GM12878 (cell line): ENCODE data around the gene PSENEN. TPM values are rescaled to one million over a fixed set of nuclear protein-coding genes. Genes with fewer than 3 reads are reported as not detected.

ENCODE experiments used
- ATF7 ChIP-seq: fragments of 450-650 bp; IDR thresholded peaks from 2 replicates; pipeline ENCODE4 v1.6.1; 2016; ENCODE audit warnings: low read depth, mild to moderate bottlenecking
- CHD2 ChIP-seq: IDR thresholded peaks from 2 replicates; pipeline ENCODE4 v1.6.1; 2011; ENCODE audit warnings: low read depth, low read length, improper control_type of control experiment, borderline replicate concordance
- GABPA ChIP-seq: IDR thresholded peaks from 2 replicates; pipeline ENCODE4 v1.6.1; 2014; ENCODE audit warnings: antibody characterized with exemption, low read depth, mild to moderate bottlenecking, inconsistent platforms
- HCFC1 ChIP-seq: fragments of 150-350 bp; IDR thresholded peaks from 2 replicates; pipeline ENCODE4 v1.6.1; 2014; ENCODE audit warnings: low read length
- IKZF1 ChIP-seq: fragments of 450-650 bp; conservative IDR thresholded peaks from 2 replicates; pipeline ENCODE4 v1.6.1; 2017; ENCODE audit warnings: antibody characterized with exemption, mild to moderate bottlenecking
- MEF2B ChIP-seq: fragments of 450-650 bp; IDR thresholded peaks from 2 replicates; pipeline ENCODE4 v1.6.1; 2018; ENCODE audit warnings: mild to moderate bottlenecking, moderate library complexity; ENCODE audit not compliant: partially characterized antibody, poor library complexity, severe bottlenecking
- NR2C1 ChIP-seq: fragments of 450-650 bp; IDR thresholded peaks from 2 replicates; pipeline ENCODE4 v1.6.1; 2017; ENCODE audit warnings: antibody characterized with exemption, mild to moderate bottlenecking, moderate library complexity
- NRF1 ChIP-seq: conservative IDR thresholded peaks from 2 replicates; pipeline ENCODE4 v1.6.1; 2011; ENCODE audit warnings: mild to moderate bottlenecking, low read depth, low read length, improper control_type of control experiment
- POLR2A ChIP-seq: IDR thresholded peaks from 2 replicates; pipeline ENCODE4 v1.6.1; 2011; ENCODE audit warnings: low read depth, mild to moderate bottlenecking, low read length
- SP1 ChIP-seq: IDR thresholded peaks from one replicate; pipeline ENCODE4 v1.6.1; 2011; ENCODE audit warnings: low read depth, low read length
- SPI1 ChIP-seq: IDR thresholded peaks from 2 replicates; pipeline ENCODE4 v1.6.1; 2011; ENCODE audit warnings: low read depth, mild to moderate bottlenecking, low read length, moderate library complexity, borderline replicate concordance; ENCODE audit not compliant: insufficient read depth
- STAT1 ChIP-seq: fragments of 450-650 bp; conservative IDR thresholded peaks from 2 replicates; pipeline ENCODE4 v1.6.1; 2014; ENCODE audit warnings: antibody characterized with exemption, mild to moderate bottlenecking
- polyA plus RNA-seq, 11 experiments: library from polyadenylated mRNA; depleted of rRNA in 4 of 11; unstranded in 6 of 11; stranded (reverse) in 5 of 11; fragments of >200 nt; fragmentation: Nextera tagmentation in 4 of 11; fragmentation: Illumina TruSeq in 1 of 11; extraction: Ambion mirVana in 4 of 11; extraction: Trizol in 1 of 11; gene quantifications; 1 replicate in 1 of 11; 2 replicates in 10 of 11; pipeline versions ENCODE4 v1.2.1 to v1.2.3, GENCODE V29; 2011 to 2016; ENCODE audit warnings: inconsistent platforms in 2 of 11, missing spikeins in 2 of 11, low read depth in 1 of 11
- total RNA-seq, 4 experiments: library from RNA; depleted of rRNA in 3 of 4; stranded (reverse); fragments of >200 nt in 3 of 4; fragmentation: Illumina TruSeq in 1 of 4; extraction: Trizol in 1 of 4; gene quantifications; 2 replicates each; pipeline versions ENCODE4 v1.2.1 to v1.2.3, GENCODE V29; 2013 to 2021
- TF ChIP-seq, protein P1 (sequence below): IDR thresholded peaks from 2 replicates; pipeline ENCODE4 v1.6.1; 2011; ENCODE audit warnings: low read depth, low read length, improper control_type of control experiment, borderline replicate concordance
- TF ChIP-seq, protein P2 (sequence below): IDR thresholded peaks from 2 replicates; pipeline ENCODE4 v1.6.1; 2011; ENCODE audit warnings: low read depth, mild to moderate bottlenecking, low read length, moderate library complexity, borderline replicate concordance; ENCODE audit errors: extremely low read depth
- TF ChIP-seq, protein P3 (sequence below): fragments of 450-650 bp; IDR thresholded peaks from 2 replicates; pipeline ENCODE4 v1.6.1; 2016; ENCODE audit warnings: mild to moderate bottlenecking
- TF ChIP-seq, protein P4 (sequence below): fragments of 450-650 bp; IDR thresholded peaks from 2 replicates; pipeline ENCODE4 v1.6.1; 2017; ENCODE audit warnings: low read depth, mild to moderate bottlenecking, moderate library complexity
- TF ChIP-seq, protein P5 (sequence below): IDR thresholded peaks from 2 replicates; pipeline ENCODE4 v1.6.1; 2012; ENCODE audit warnings: low read depth, low read length, improper control_type of control experiment
- TF ChIP-seq, protein P6 (sequence below): fragments of 450-650 bp; IDR thresholded peaks from 2 replicates; pipeline ENCODE4 v1.6.1; 2014; ENCODE audit warnings: mild to moderate bottlenecking
- TF ChIP-seq, protein P7 (sequence below): fragments of 450-650 bp; IDR thresholded peaks from 2 replicates; pipeline ENCODE4 v1.6.1; 2016; ENCODE audit warnings: mild to moderate bottlenecking, moderate library complexity, borderline replicate concordance

The PSENEN gene
- total and polyA plus RNA-seq, 10 of the 15 experiments (the other 5 are each of a cell fraction or from before 2014, with no cell fraction given) = 14.4 to 178 (median 43.5) TPM

DNA sequence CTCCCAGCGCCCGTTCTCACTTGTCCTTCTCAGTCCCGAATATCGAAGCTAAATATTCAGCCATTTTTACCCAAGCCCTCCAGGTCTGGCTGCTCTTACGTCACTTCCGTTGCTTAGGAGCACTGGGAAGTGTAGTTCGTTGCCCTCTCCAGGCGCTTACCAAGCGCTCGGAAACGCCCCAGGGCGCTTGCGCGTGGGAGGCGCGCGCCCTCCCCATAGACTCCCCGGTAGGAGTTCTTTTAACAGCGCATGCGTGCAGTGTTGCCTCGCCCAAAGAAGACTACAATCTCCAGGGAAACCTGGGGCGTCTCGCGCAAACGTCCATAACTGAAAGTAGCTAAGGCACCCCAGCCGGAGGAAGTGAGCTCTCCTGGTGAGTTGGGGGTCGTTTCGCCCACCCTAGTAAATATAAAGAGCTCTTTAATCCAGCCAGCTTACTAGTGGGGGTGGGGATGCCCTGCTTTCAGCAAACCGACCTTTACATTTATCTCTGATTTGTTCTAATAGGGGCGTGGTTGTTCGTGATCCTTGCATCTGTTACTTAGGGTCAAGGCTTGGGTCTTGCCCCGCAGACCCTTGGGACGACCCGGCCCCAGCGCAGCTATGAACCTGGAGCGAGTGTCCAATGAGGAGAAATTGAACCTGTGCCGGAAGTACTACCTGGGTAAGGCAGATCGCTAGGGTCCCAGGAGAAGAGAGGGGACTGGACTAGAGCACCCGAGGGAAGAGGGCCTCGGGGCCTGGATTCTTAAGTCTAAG, at the start of gene PSENEN, which contains the start of gene U2AF1L4 (continued):
- TF ChIP-seq, protein P1, sequence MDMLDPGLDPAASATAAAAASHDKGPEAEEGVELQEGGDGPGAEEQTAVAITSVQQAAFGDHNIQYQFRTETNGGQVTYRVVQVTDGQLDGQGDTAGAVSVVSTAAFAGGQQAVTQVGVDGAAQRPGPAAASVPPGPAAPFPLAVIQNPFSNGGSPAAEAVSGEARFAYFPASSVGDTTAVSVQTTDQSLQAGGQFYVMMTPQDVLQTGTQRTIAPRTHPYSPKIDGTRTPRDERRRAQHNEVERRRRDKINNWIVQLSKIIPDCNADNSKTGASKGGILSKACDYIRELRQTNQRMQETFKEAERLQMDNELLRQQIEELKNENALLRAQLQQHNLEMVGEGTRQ = no peak
- TF ChIP-seq, protein P2, sequence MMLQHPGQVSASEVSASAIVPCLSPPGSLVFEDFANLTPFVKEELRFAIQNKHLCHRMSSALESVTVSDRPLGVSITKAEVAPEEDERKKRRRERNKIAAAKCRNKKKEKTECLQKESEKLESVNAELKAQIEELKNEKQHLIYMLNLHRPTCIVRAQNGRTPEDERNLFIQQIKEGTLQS = peak; percentile 27; the same call in 1 of the 2 replicates
- TF ChIP-seq, protein P3, sequence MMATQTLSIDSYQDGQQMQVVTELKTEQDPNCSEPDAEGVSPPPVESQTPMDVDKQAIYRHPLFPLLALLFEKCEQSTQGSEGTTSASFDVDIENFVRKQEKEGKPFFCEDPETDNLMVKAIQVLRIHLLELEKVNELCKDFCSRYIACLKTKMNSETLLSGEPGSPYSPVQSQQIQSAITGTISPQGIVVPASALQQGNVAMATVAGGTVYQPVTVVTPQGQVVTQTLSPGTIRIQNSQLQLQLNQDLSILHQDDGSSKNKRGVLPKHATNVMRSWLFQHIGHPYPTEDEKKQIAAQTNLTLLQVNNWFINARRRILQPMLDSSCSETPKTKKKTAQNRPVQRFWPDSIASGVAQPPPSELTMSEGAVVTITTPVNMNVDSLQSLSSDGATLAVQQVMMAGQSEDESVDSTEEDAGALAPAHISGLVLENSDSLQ = 0 out of 2 replicates have a peak, but pooled peaks have one; percentile 2
- TF ChIP-seq, protein P4, sequence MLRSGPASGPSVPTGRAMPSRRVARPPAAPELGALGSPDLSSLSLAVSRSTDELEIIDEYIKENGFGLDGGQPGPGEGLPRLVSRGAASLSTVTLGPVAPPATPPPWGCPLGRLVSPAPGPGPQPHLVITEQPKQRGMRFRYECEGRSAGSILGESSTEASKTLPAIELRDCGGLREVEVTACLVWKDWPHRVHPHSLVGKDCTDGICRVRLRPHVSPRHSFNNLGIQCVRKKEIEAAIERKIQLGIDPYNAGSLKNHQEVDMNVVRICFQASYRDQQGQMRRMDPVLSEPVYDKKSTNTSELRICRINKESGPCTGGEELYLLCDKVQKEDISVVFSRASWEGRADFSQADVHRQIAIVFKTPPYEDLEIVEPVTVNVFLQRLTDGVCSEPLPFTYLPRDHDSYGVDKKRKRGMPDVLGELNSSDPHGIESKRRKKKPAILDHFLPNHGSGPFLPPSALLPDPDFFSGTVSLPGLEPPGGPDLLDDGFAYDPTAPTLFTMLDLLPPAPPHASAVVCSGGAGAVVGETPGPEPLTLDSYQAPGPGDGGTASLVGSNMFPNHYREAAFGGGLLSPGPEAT = no peak
- TF ChIP-seq POLR2A (no peak), IKZF1 (peak; percentile 97), NR2C1 (peak; percentile 58), MEF2B (peak; percentile 46), NRF1 (peak; percentile 96), STAT1 (peak; percentile 56; the same call in 1 of the 2 replicates), HCFC1 (peak; percentile 93), SPI1 (peak; percentile 66), GABPA (peak; percentile 93), SP1 (peak; percentile 26), ATF7 (peak; percentile 88), CHD2 (peak; percentile 71; the same call in 1 of the 2 replicates)
- TF ChIP-seq, protein P5, sequence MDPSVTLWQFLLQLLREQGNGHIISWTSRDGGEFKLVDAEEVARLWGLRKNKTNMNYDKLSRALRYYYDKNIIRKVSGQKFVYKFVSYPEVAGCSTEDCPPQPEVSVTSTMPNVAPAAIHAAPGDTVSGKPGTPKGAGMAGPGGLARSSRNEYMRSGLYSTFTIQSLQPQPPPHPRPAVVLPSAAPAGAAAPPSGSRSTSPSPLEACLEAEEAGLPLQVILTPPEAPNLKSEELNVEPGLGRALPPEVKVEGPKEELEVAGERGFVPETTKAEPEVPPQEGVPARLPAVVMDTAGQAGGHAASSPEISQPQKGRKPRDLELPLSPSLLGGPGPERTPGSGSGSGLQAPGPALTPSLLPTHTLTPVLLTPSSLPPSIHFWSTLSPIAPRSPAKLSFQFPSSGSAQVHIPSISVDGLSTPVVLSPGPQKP = peak; percentile 78
- TF ChIP-seq, protein P6, sequence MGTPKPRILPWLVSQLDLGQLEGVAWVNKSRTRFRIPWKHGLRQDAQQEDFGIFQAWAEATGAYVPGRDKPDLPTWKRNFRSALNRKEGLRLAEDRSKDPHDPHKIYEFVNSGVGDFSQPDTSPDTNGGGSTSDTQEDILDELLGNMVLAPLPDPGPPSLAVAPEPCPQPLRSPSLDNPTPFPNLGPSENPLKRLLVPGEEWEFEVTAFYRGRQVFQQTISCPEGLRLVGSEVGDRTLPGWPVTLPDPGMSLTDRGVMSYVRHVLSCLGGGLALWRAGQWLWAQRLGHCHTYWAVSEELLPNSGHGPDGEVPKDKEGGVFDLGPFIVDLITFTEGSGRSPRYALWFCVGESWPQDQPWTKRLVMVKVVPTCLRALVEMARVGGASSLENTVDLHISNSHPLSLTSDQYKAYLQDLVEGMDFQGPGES = no peak
- TF ChIP-seq, protein P7, sequence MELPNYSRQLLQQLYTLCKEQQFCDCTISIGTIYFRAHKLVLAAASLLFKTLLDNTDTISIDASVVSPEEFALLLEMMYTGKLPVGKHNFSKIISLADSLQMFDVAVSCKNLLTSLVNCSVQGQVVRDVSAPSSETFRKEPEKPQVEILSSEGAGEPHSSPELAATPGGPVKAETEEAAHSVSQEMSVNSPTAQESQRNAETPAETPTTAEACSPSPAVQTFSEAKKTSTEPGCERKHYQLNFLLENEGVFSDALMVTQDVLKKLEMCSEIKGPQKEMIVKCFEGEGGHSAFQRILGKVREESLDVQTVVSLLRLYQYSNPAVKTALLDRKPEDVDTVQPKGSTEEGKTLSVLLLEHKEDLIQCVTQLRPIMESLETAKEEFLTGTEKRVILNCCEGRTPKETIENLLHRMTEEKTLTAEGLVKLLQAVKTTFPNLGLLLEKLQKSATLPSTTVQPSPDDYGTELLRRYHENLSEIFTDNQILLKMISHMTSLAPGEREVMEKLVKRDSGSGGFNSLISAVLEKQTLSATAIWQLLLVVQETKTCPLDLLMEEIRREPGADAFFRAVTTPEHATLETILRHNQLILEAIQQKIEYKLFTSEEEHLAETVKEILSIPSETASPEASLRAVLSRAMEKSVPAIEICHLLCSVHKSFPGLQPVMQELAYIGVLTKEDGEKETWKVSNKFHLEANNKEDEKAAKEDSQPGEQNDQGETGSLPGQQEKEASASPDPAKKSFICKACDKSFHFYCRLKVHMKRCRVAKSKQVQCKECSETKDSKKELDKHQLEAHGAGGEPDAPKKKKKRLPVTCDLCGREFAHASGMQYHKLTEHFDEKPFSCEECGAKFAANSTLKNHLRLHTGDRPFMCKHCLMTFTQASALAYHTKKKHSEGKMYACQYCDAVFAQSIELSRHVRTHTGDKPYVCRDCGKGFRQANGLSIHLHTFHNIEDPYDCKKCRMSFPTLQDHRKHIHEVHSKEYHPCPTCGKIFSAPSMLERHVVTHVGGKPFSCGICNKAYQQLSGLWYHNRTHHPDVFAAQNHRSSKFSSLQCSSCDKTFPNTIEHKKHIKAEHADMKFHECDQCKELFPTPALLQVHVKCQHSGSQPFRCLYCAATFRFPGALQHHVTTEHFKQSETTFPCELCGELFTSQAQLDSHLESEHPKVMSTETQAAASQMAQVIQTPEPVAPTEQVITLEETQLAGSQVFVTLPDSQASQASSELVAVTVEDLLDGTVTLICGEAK = peak; percentile 91
